Calu3 (cell line): Measurements from ENCODE around the gene SLC4A5. TPM values are rescaled to one million over a fixed set of nuclear protein-coding genes. Genes with fewer than 3 reads are reported as not detected.

Experiments
- BruUV-seq: library from RNA; stranded (reverse); fragments of 400-500 nt; replicated peaks from 2 replicates; lab custom pipeline; 2021; lab: Mats Ljungman, UMichigan
- CTCF ChIA-PET: fragments of 300-600 bp; sonication (Branson Sonifier 250); formaldehyde crosslinking; loops from one replicate; lab custom pipeline; 2022; ENCODE audit warnings: antibody characterized with exemption; lab: Charles Lee
- DNase-seq: peaks from one replicate; pipeline ENCODE4 v3.0.0; 2022
- H3K27ac Mint-ChIP-seq: one replicate; pipeline ENCODE4 v1.8.0; 2022; ENCODE audit warnings: mixed read lengths; ENCODE audit not compliant: unreplicated experiment
- H3K27me3 Mint-ChIP-seq: one replicate; pipeline ENCODE4 v1.8.0; 2022; ENCODE audit warnings: mixed read lengths; ENCODE audit not compliant: unreplicated experiment
- H3K36me3 Mint-ChIP-seq: one replicate; pipeline ENCODE4 v1.8.0; 2022; ENCODE audit warnings: mild to moderate bottlenecking, moderate library complexity, mixed read lengths; ENCODE audit not compliant: insufficient read depth, unreplicated experiment
- H3K4me1 Mint-ChIP-seq: one replicate; pipeline ENCODE4 v1.8.0; 2022; ENCODE audit warnings: mild to moderate bottlenecking, low read depth, mixed read lengths; ENCODE audit not compliant: unreplicated experiment
- H3K4me3 Mint-ChIP-seq: one replicate; pipeline ENCODE4 v1.8.0; 2022; ENCODE audit warnings: mild to moderate bottlenecking, low read depth, moderate library complexity, mixed read lengths; ENCODE audit not compliant: unreplicated experiment
- H3K9me3 Mint-ChIP-seq: one replicate; pipeline ENCODE4 v1.8.0; 2022; ENCODE audit warnings: low read depth, mixed read lengths; ENCODE audit not compliant: unreplicated experiment
- intact Hi-C: fragments of 100-400 bp; cut with micrococcal nuclease; formaldehyde crosslinking; loops from one replicate; pipeline ENCODE4 v1.10.0; 2022; ENCODE audit not compliant: unreplicated experiment
- total RNA-seq: library from RNA; stranded (reverse); gene quantifications from 2 replicates; pipeline ENCODE4 v1.2.3, GENCODE V29; 2022
- TF ChIP-seq, protein P1 (sequence below): fragments of 200-600 bp; IDR thresholded peaks from one replicate; pipeline ENCODE4 v1.8.0; 2022; ENCODE audit warnings: antibody characterized with exemption; ENCODE audit not compliant: unreplicated experiment

Gene SLC4A5
- total RNA-seq, 1 experiment from 2014 or later, result 7.0 TPM

DNA sequence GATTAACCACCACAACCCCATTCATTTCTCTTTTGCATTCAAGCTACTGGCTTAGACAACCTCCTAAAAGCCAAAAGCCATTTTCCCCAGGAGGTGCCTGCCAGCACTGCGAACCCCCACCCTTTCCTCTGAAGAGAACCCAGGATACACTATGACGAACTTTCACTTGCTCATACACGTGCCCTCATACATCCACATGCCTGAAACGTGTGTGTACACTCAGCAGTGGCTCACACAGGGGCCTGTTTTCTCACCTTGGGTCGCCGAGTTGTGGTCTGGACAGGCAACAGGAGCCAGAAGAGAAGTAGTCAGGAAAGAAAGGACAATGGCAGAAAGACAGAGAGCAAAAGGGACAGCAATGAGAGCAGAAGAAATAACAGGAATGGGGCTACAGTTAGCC lies 29.5 kb upstream of the SLC4A5 start:
- Mint-ChIP-seq H3K27ac (no peak overlapping the region), H3K27me3 (no peaks in the 10 kb centered on the region), H3K4me3 (no peak overlapping the region), H3K4me1 (no peaks in the 10 kb centered on the region), H3K36me3 (peaks cover 10% of the 10 kb centered on the region), H3K9me3 (no peaks in the 10 kb centered on the region)
- no peak for DNase-seq
- CTCF ChIA-PET, result no interaction called here
- BruUV-seq, result no TSS peak
- intact Hi-C loops, result no loop called here
- TF ChIP-seq, protein P1, sequence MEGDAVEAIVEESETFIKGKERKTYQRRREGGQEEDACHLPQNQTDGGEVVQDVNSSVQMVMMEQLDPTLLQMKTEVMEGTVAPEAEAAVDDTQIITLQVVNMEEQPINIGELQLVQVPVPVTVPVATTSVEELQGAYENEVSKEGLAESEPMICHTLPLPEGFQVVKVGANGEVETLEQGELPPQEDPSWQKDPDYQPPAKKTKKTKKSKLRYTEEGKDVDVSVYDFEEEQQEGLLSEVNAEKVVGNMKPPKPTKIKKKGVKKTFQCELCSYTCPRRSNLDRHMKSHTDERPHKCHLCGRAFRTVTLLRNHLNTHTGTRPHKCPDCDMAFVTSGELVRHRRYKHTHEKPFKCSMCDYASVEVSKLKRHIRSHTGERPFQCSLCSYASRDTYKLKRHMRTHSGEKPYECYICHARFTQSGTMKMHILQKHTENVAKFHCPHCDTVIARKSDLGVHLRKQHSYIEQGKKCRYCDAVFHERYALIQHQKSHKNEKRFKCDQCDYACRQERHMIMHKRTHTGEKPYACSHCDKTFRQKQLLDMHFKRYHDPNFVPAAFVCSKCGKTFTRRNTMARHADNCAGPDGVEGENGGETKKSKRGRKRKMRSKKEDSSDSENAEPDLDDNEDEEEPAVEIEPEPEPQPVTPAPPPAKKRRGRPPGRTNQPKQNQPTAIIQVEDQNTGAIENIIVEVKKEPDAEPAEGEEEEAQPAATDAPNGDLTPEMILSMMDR, result no peak

DNA sequence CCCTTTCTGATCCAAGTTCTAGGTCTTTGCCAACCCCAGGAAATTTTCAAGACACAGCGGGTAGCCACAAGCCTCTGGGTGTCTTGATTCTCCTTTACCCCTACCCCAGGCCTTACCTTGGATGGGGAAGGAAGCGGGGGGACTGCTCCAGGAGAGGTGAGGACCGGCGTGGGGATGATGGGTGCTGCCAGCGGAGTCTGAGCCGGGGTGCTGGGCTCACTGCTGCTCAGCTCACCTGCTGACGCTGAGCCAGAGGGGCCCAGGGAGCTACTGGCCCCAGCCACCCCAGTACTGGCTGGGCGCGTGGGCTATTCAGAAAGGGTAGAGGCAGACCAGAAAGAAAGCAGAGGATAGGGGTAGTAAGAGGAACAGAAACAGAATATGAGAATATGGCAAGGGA lies 28.2 kb upstream of the SLC4A5 start:
- CTCF ChIA-PET, result interaction anchor here (0.6 kb wide), 1 partner anchor 31 kb away, joined by 4 read pairs; no protein-coding TSS in a partner anchor
- Mint-ChIP-seq H3K36me3 (peaks cover 10% of the 10 kb centered on the region), H3K27me3 (no peaks in the 10 kb centered on the region), H3K4me3 (no peak overlapping the region), H3K9me3 (no peaks in the 10 kb centered on the region), H3K27ac (no peak overlapping the region), H3K4me1 (no peaks in the 10 kb centered on the region)
- no peak for DNase-seq
- intact Hi-C loops, result no loop called here
- no TSS peak for BruUV-seq
- TF ChIP-seq, protein P1, result no peak

DNA sequence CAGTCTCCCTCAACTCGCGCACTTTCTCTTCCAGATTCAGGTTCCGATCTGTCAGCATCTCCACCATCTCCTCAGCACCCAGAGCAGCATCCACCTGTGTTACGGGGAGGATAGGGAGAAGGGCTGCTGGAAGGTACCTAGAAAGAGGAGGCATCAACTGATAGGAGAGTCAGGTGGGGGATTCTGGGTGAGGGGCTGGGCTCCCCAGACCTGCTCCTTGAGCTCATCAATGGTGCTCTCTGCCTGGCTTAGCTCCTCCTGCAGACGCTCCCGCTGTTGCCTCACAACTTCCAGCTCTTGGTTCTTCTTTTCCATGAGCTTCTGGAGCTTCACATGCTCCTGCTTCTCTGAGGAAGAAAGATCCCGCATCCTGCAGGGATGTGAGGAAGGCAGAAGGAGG lies 26.8 kb upstream of the SLC4A5 start:
- intact Hi-C loops, result no loop called here
- no peaks in the 10 kb centered on the region for H3K27me3 Mint-ChIP-seq

DNA sequence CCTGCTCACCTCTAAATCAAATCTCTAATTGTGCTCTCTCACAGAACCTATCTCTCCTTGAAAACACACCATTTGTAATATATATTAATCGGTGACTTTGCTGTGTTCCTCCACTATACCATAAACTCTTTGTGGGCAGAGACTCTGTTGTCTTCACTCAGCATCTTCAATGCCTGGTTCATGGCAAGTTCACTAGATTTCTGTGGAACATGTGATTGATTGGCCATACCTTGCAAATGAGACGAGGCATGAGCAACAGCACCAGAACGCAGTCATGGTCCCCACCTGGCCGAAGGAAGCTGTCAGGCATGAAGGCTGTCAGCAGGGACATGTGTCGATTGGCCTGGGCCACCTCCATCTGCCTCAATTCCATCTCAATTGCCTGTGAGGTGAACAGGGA lies 25.3 kb upstream of the SLC4A5 start:
- CTCF ChIA-PET, result no interaction called here
- Mint-ChIP-seq H3K36me3 (peaks cover 10% of the 10 kb centered on the region), H3K4me3 (no peak overlapping the region), H3K9me3 (no peaks in the 10 kb centered on the region), H3K4me1 (no peaks in the 10 kb centered on the region), H3K27me3 (no peaks in the 10 kb centered on the region), H3K27ac (no peak overlapping the region)
- no peak for DNase-seq
- TF ChIP-seq, protein P1, result no peak
- intact Hi-C loops, result no loop called here
- BruUV-seq, result no TSS peak

More for the DNA sequence above, 26.8 kb upstream of the SLC4A5 start:
- Mint-ChIP-seq H3K4me1 (no peaks in the 10 kb centered on the region), H3K9me3 (no peaks in the 10 kb centered on the region), H3K4me3 (no peak overlapping the region), H3K27ac (no peak overlapping the region), H3K36me3 (peaks cover 10% of the 10 kb centered on the region)
- CTCF ChIA-PET, result interaction anchor here (0.5 to 1.2 kb wide), 2 partner anchors 21 to 474 kb away, joined by 3 read pairs; no protein-coding TSS in a partner anchor
- DNase-seq, result no peak
- TSS peak; percentile 83 for BruUV-seq
- TF ChIP-seq, protein P1, result no peak
